Mesenchymal stem cell (in vitro differentiated cells and primary cell): ENCODE measurements around the gene MAD2L2.

Experiments
- DNase-seq: peaks from one replicate; pipeline ENCODE4 v3.0.0-alpha.2; 2013
- H2AFZ ChIP-seq: one replicate; pipeline ENCODE4 v1.6.1; 2013; ENCODE audit warnings: low read depth, mild to moderate bottlenecking, control low read depth, inconsistent platforms, low read length, moderate library complexity
- H2AK5ac ChIP-seq: 2 replicates; pipeline ENCODE4 v1.6.1; 2013; ENCODE audit warnings: low read length, moderate library complexity, mild to moderate bottlenecking, inconsistent platforms; ENCODE audit not compliant: severe bottlenecking
- H2BK120ac ChIP-seq: one replicate; pipeline ENCODE4 v1.6.1; 2013; ENCODE audit warnings: low read depth, mild to moderate bottlenecking, inconsistent platforms, low read length, moderate library complexity
- H2BK12ac ChIP-seq, 2 experiments: one replicate each; pipeline ENCODE4 v1.6.1; 2013; ENCODE audit warnings: inconsistent platforms in 2 of 2, low read length in 2 of 2, mild to moderate bottlenecking in 2 of 2, moderate library complexity in 2 of 2, control low read depth in 1 of 2
- H2BK15ac ChIP-seq: one replicate; pipeline ENCODE4 v1.6.1; 2013; ENCODE audit warnings: mild to moderate bottlenecking, low read depth, inconsistent platforms; ENCODE audit not compliant: poor library complexity, severe bottlenecking
- H2BK5ac ChIP-seq: 2 replicates; pipeline ENCODE4 v1.6.1; 2013; ENCODE audit warnings: low read depth, mild to moderate bottlenecking, low read length, control low read depth, inconsistent platforms; ENCODE audit not compliant: poor library complexity, severe bottlenecking
- H3K14ac ChIP-seq, 2 experiments: one replicate each; pipeline ENCODE4 v1.6.1; 2013; ENCODE audit warnings: inconsistent platforms in 2 of 2, low read length in 2 of 2, control low read depth in 1 of 2, mild to moderate bottlenecking in 1 of 2, moderate library complexity in 1 of 2
- H3K18ac ChIP-seq, 2 experiments: one replicate each; pipeline ENCODE4 v1.6.1; 2013; ENCODE audit warnings: inconsistent platforms in 2 of 2, low read length in 2 of 2, control low read depth in 1 of 2, low read depth in 1 of 2, mild to moderate bottlenecking in 1 of 2
- H3K23ac ChIP-seq, 2 experiments: one replicate each; pipeline ENCODE4 v1.6.1; 2013; ENCODE audit warnings: inconsistent platforms in 2 of 2, low read length in 2 of 2, mild to moderate bottlenecking in 2 of 2, moderate library complexity in 2 of 2, control low read depth in 1 of 2
- H3K27ac ChIP-seq: 2 replicates; pipeline ENCODE4 v1.5.1; 2013; ENCODE audit warnings: mild to moderate bottlenecking, moderate library complexity, low read length, control low read depth, inconsistent platforms; ENCODE audit not compliant: poor library complexity, severe bottlenecking
- H3K27me3 ChIP-seq, 2 experiments: 2 replicates each; pipeline versions ENCODE4 v1.6.1 to v1.7.0; 2013; ENCODE audit warnings: low read length in 2 of 2, mild to moderate bottlenecking in 2 of 2, moderate library complexity in 2 of 2, control low read depth in 1 of 2, inconsistent platforms in 1 of 2; ENCODE audit not compliant: control insufficient read depth in 1 of 2, insufficient read depth in 1 of 2
- H3K36me3 ChIP-seq, 2 experiments: 2 replicates each; pipeline versions ENCODE4 v1.6.1 to v1.7.0; 2013; ENCODE audit warnings: low read length in 2 of 2, control low read depth in 1 of 2, inconsistent platforms in 1 of 2, low read depth in 1 of 2, mild to moderate bottlenecking in 1 of 2; ENCODE audit not compliant: insufficient read depth in 2 of 2, control insufficient read depth in 1 of 2
- H3K4ac ChIP-seq, 2 experiments: one replicate each; pipeline ENCODE4 v1.6.1; 2013; ENCODE audit warnings: inconsistent platforms in 2 of 2, low read length in 2 of 2, mild to moderate bottlenecking in 2 of 2, moderate library complexity in 2 of 2, control low read depth in 1 of 2, low read depth in 1 of 2
- H3K4me1 ChIP-seq: 2 replicates; pipeline ENCODE4 v1.6.1; 2013; ENCODE audit warnings: low read depth, low read length, control low read depth; ENCODE audit not compliant: control insufficient read depth, insufficient read depth
- H3K4me2 ChIP-seq: 2 replicates; pipeline ENCODE4 v1.6.1; 2013; ENCODE audit warnings: low read length, mild to moderate bottlenecking, inconsistent platforms; ENCODE audit not compliant: poor library complexity, severe bottlenecking
- H3K4me3 ChIP-seq, 2 experiments: 2 replicates each; pipeline versions ENCODE4 v1.5.1 to v1.7.0; 2013; ENCODE audit warnings: low read length in 2 of 2, mild to moderate bottlenecking in 2 of 2, control low read depth in 1 of 2, low read depth in 1 of 2; ENCODE audit not compliant: insufficient read depth in 1 of 2
- H3K79me1 ChIP-seq: replicated peaks from 2 replicates; pipeline ENCODE4 v1.6.1; 2013; ENCODE audit warnings: mild to moderate bottlenecking, control low read depth, low read length, inconsistent platforms; ENCODE audit not compliant: poor library complexity, severe bottlenecking
- H3K9ac ChIP-seq: 2 replicates; pipeline ENCODE4 v1.7.0; 2013; ENCODE audit warnings: mild to moderate bottlenecking, low read length, moderate library complexity
- H3K9me3 ChIP-seq: 2 replicates; pipeline ENCODE4 v1.7.0; 2013; ENCODE audit warnings: mild to moderate bottlenecking, low read length; ENCODE audit not compliant: control insufficient read depth
- H4K8ac ChIP-seq: one replicate; pipeline ENCODE4 v1.6.1; 2013; ENCODE audit warnings: inconsistent platforms, mild to moderate bottlenecking, low read length, moderate library complexity
- H4K91ac ChIP-seq: one replicate; pipeline ENCODE4 v1.6.1; 2013; ENCODE audit warnings: mild to moderate bottlenecking, low read length, inconsistent platforms
- WGBS: methylation state at CpG from one replicate; pipeline ENCODE4 v1.1.7; 2013; ENCODE audit warnings: mixed read lengths; 5-methylcytosine and 5-hydroxymethylcytosine counted together

The MAD2L2 gene

GRCh38 chr1:11629184-11630016 is 51.5 kb downstream of the MAD2L2 start:
- Histone ChIP-seq H3K27ac (no peak overlapping the region), H3K4me2 (no peak overlapping the region), H3K23ac (no peak overlapping the region), H2AK5ac (no peak overlapping the region), H3K4ac (no peak overlapping the region), H3K4me3 (no peak overlapping the region), H2AFZ (no peak overlapping the region), H3K79me1 (no peaks in the 10 kb centered on the region), H2BK12ac (no peak overlapping the region), H3K36me3 (no peaks in the 10 kb centered on the region), H3K4me1 (no peaks in the 10 kb centered on the region), H2BK5ac (no peak overlapping the region), H3K27me3 (peaks cover 19 to 63% of the 10 kb centered on the region in 2 experiments), H2BK120ac (no peak overlapping the region), H3K14ac (no peak overlapping the region), H3K9ac (no peak overlapping the region), H4K8ac (no peak overlapping the region), H3K9me3 (no peaks in the 10 kb centered on the region), H2BK15ac (no peak overlapping the region), H3K18ac (no peak overlapping the region), H4K91ac (no peak overlapping the region)
- no peak for DNase-seq
- 53% methylated on average over 14 of the region's 15 CpGs for WGBS

- no peak overlapping the region for H2BK15ac ChIP-seq
- no peak overlapping the region for H4K91ac ChIP-seq
- no peak overlapping the region for H3K14ac ChIP-seq
- no peak overlapping the region for H2BK120ac ChIP-seq
- H3K23ac ChIP-seq = no peak overlapping the region
- H3K4ac ChIP-seq = no peak overlapping the region
- H2BK5ac ChIP-seq = no peak overlapping the region
- no peak overlapping the region for H3K4me2 ChIP-seq
- H3K27ac ChIP-seq = no peak overlapping the region
- DNase-seq = no peak
- H3K4me3 ChIP-seq = no peak overlapping the region
- H2AK5ac ChIP-seq = no peak overlapping the region
- H3K4me1 ChIP-seq = no peaks in the 10 kb centered on the region
- H3K79me1 ChIP-seq = no peaks in the 10 kb centered on the region
- H3K36me3 ChIP-seq = no peaks in the 10 kb centered on the region
- H3K18ac ChIP-seq = no peak overlapping the region
- no peak overlapping the region for H2BK12ac ChIP-seq
- WGBS = 85% methylated on average over 7 of the region's 7 CpGs
- no peak overlapping the region for H3K9ac ChIP-seq
- no peaks in the 10 kb centered on the region for H3K9me3 ChIP-seq
- peaks cover 19 to 63% of the 10 kb centered on the region in 2 experiments for H3K27me3 ChIP-seq
- H4K8ac ChIP-seq = no peak overlapping the region
- no peak overlapping the region for H2AFZ ChIP-seq
These were observed 52.2 kb downstream of the MAD2L2 start for GRCh38 chr1:11628767-11629166.

- Histone ChIP-seq H2AFZ (no peak overlapping the region), H3K27ac (no peak overlapping the region), H2AK5ac (no peak overlapping the region), H3K4me1 (no peaks in the 10 kb centered on the region), H3K79me1 (no peaks in the 10 kb centered on the region), H3K18ac (no peak overlapping the region), H3K4me2 (no peak overlapping the region), H3K9ac (no peak overlapping the region), H3K36me3 (no peaks in the 10 kb centered on the region), H4K91ac (no peak overlapping the region), H2BK12ac (no peak overlapping the region), H2BK15ac (no peak overlapping the region), H3K4me3 (no peak overlapping the region), H4K8ac (no peak overlapping the region), H3K27me3 (peaks cover 18 to 69% of the 10 kb centered on the region in 2 experiments), H3K14ac (no peak overlapping the region), H2BK5ac (no peak overlapping the region), H3K9me3 (no peaks in the 10 kb centered on the region), H3K4ac (no peak overlapping the region), H3K23ac (no peak overlapping the region), H2BK120ac (no peak overlapping the region)
- 89% methylated on average over 2 of the region's 3 CpGs for WGBS
- no peak for DNase-seq
These were observed 54.4 kb downstream of the MAD2L2 start for GRCh38 chr1:11626551-11626950.
